OCI-M1 (cell line): ENCODE measurements around the gene PLA2G4A.

Experiments used
- DNase-seq: peaks from one replicate; lab custom pipeline; 2025; lab: John Stamatoyannopoulos, UW

PLA2G4A gene

DNA sequence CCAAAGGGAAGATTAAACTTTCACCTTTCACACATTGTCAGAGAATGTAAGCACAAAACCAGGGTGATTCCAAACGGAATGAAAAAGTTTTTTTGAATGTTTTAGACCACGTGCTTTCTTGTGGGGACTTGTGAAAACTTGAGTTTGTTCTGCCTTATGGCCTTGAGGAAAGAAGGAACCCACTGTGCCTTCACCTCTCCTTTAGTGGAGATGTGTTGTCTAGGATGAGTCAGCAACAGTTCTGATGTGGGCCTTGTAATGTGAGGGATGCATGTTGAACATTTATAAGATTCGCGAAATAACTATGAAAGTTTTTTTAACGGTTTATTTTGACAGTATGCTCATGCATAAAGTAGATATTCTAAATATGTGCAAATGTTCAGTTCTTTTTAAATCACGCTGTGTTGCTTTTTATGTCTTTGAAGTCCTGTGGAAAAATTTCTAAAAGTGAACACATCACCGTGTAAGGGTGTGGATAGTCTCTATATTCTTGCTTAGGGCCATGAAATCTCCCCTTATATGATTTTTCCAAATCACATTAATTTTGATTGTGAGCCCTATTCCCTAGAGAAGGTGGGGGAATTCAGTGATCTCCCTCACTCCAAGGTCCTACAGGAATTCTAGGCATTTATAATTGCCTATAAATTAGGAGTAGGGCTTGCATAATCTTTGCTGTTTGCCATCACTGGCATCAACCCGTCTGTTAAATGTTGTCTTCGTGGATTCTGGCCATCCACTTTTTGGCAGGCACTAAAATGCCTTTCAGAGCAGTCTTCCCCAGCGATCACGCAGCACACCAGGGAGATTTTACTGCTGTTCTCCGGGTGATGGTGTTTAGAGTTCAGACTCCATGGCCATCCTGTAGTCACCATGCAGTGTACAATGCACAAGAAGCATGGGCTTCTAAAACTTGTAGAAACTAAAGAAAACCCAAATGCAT, 47.4 kb downstream of the PLA2G4A start:
- peak; percentile 60 for DNase-seq

DNA sequence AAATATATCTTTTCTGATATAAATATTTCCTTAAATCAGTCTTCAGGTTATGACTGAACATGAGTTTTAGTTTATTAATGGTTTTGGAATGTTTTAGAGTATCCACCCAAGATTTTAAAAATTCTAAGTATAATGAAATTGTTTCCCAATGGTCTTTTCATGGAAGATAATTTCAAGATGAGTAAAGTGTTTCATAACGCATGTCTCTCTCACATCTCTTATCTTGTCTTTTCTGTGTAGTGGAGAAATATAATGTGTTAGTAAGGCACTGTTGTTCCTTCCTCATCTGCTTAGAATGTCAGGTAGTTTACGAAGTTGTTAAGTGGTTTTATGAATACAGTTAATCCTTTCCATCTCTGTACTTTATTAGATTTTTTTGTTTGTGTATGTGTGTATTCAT, 49.6 kb downstream of the PLA2G4A start:
- peak; percentile 40 for DNase-seq

DNA sequence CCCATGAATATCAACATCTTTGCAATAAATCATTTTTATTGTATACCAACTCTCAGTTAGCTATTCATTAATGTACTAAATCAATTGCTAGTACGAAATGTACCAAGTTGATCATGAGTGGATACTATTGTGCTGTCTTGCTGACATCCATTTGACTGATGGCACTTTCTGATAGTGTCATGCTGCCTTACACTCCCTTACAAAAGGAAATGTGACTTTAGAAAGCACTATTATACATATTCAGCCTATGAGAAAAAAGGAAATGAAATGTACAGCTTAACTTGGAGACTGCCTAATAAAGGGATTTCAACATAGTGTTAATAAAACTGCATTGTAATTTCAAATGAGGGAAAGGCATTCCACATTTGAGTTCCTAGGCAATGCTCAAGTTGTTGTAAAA, 52.2 kb downstream of the PLA2G4A start:
- no peak for DNase-seq

DNA sequence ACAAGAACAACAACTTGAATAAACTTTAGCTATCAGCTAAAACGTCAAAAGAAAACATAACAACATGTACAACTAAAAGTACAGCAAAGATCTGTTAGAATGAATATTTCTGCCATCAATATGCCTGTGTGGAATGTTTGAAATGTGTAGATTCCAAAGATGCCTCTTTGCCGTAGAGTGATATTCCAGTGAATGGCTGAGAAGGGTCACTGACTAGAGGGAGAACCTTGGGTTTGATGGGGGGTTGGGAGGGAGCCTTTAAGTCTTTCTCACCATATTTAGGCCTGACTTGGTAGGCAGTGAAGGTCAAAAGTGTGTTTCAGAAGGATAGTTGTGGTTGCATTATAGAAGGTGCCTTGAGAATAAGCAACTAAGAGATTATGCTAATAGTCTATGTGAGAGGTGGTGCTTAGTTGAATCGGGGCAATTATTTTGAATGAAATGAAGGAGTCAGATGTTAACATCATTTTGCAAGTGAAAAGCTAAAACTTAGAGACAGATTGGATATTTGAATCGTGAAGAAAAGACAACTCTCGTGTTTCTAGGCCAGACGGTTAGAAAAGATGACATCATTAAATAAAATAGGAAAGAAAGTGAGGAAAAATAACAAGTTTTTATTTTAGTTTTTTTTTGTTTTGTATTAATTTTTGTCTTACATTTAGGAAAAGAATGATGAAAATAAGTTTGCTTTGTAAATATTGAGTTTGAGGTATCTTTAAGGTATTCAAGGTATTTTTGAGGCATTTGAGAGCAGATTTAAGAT, 53.8 kb downstream of the PLA2G4A start:
- DNase-seq: no peak

DNA sequence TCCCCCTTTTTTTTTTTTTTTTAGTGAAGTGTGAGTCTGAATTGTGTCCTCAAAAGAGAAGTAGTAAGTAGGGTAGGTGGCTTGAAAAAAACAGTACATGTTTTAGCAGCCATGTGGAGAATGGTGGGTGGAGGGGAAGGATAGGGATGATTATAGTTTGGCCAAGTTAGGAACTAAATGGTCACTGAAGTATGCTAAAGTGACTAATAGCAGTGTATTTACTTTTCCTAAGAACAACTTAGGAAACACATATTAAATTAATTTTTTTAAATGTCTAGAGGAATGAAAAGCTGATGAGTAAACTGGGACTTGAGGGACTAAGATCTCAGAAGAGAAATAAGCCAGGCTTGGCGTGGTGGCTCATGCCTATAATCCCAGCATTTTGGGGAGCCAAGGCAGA, 55.5 kb downstream of the PLA2G4A start:
- DNase-seq: no peak

DNA sequence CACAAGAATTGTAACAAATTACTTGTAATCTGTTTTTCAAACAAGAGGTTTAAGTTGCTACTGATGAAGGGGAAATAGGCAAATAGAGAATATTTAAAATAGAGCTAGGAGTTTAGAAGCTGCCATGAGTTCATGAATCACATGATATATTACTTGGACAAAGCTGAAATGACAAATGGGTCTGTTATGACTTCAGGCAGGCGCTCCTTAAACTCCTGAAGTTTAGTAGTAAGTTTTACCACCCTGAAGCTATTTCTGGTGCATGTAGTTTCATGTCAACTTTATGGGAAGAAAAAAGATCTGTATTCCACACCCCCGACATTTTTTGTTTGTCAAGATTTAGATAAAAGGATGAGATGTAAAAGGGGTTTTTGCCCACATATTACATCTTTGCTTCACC, 58.5 kb downstream of the PLA2G4A start:
- DNase-seq: no peak

DNA sequence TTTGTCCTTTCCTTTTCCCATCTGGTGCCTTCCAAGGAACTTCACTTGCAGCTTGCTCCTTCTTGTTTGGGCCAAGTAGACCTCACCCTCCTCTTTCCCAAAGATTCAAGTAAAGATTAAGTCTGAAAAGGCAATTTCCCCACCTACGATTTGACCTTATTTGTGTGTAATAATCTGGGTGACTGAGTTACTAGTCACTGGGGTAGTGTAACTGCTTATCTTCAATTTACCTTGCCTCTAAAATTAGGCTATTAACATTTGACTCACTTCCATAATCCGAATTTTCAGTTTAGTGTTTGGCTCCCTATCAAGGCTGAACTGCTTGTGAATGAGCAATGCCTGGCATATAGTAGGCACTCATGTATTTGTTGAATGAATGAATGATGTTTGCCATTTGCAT, 59.6 kb downstream of the PLA2G4A start:
- DNase-seq: no peak

DNA sequence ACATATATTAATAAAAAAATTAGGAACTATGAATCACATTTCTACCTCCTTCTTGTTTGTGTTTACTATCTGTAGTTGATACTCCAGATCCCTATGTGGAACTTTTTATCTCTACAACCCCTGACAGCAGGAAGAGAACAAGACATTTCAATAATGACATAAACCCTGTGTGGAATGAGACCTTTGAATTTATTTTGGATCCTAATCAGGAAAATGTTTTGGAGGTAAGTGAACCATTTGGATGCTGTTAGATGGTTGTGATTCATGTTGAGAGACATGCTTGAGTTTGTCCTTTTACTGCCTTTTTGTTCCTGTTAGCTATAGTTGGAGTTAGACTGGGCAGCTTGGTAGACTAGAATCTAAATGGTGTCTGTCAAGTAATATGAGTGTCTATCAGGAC, 64.2 kb downstream of the PLA2G4A start:
- DNase-seq: no peak

DNA sequence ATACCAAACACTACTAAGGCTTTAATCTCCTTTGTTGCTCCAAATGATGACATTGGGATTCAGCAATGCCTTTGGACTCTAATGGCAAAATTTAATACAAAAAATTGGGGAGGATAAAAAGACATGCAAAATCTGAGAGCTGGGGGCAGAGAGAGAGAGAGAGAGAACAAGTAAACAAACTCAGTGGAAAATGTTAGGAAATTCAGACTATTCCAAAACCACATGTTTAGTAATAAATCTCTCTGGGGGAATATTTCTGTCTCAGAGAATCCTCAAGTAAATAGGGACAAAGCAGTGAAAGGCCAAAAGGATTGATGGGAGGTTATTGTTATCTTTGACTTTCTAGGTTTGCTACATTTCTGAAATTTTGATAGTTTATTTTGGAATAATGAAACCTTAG, 65.7 kb downstream of the PLA2G4A start:
- no peak for DNase-seq

DNA sequence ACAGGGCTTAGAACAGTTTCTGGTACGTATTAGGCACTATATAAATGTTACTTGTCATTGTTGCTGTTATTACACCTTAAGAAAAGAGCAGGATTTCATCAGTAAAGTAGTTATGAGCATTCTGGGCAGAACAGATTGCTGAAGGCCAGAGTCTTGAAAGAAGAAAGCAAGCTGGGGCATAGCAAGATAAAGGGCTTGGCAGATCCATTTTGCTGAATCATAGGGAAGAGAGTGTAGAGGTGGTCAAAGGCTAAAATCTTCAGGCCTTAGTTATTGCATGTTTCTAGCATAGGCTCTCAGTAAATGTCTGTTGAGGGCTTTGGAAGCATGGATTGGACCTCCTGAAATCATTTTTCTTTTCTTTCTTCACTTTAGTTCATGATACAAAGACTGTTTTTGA, 67.5 kb downstream of the PLA2G4A start:
- DNase-seq: peak; percentile 88

DNA sequence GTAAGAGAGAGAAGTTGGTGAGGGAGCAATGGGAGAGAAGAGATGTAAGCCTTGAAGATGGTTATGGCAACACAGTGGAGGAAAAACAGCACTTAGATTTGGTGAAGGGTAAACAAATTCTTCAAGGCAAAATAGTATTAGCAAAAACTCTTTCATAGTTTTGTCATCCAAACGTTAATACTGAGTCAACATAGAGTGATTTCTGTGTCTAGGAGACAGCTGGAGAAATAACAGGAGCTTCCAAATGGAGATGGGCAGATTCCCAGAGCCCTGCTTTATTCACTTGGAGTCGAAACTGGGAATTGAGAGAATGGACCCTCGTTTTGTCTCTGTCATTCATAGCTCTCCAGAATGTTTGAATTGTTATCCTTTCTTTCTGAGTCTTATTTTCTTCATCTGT, 68.3 kb downstream of the PLA2G4A start:
- no peak for DNase-seq

DNA sequence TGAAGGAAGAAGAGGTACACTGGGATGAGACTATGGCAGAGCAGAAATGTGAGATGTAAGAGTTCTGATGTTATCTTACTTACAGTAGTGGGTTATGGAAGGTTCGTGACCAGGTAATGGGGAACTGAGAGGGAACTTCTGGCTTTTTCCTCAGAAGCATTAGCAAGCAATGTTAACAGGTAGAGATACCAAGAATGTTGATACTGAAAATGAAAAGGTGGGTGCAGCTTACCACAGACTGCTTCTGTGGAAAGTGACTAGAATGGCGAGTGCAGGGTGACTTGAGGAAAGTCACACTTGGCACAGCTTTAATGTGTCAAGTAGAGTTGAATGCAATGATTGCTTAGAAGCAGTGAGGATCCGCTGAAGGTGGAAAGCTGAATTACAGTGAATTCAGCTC, 70.8 kb downstream of the PLA2G4A start:
- DNase-seq: no peak

DNA sequence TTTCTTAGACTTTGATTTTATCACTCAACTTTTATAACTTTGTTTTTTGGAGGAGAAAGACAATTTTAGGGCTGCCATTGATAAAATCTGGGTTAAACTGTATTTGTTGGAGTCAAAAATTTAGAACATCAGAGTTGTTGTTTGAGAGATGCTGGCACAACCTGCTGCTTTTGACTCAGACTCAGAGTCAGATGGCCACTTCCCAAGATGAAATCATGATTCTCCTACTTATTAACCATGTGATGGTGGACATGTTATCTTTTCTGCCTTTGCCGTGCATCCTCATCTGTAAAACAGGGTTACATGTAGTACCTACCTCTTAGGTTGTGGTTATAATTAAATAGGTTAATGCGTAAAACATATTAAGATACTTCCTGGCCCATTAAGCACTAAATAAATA, 71.2 kb downstream of the PLA2G4A start:
- no peak for DNase-seq

DNA sequence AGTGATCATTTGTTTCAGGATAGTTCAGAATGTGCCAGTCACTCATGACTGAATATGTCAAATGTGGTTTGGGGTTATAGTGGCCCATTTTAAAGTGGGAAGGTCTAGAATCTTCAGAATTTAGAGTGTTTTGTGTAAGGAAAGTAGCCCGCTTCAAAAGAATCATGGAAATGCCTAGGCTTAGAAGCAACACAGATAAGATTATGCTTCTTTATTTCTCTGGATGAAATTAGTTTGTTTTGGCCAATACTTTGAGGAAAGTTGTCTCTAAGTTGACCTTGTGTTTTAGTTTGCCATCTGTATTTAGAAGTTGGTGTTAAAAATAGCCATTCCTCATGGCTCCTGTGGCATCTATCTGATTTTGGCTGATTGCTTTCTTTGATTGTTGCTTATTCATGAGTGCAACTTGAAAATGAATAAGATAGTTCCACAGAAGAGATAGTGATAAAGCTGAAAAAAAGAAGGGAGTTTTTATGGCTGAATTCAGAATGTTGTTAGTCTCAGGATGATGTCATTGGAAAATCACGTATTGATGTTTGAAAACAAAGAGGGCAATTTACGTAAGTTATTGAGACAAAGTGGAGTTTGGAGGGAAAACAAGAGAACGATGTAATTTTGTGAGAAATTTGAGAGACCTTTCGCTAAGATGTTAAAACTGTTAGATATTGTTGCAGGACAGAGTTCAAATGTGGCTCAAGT, 71.9 kb downstream of the PLA2G4A start:
- DNase-seq: no peak

DNA sequence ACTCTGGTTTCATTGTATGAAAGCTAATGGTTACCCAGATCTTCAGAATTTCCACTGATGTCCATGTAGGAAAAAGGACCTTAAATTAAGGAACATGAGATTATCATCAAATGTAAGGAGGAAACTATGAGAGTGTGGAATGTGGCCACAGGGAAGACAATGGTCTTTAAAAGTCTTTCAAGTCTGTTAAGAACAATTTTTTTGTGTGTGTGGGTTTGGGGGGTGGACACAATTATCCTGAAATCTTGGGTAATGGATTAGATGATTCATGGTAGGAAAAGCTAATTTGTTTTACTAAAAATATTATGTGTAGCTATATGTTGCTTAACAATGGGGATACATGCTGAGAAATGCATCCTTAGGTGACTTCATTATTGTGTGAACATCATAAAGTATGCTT, 72.9 kb downstream of the PLA2G4A start:
- no peak for DNase-seq

DNA sequence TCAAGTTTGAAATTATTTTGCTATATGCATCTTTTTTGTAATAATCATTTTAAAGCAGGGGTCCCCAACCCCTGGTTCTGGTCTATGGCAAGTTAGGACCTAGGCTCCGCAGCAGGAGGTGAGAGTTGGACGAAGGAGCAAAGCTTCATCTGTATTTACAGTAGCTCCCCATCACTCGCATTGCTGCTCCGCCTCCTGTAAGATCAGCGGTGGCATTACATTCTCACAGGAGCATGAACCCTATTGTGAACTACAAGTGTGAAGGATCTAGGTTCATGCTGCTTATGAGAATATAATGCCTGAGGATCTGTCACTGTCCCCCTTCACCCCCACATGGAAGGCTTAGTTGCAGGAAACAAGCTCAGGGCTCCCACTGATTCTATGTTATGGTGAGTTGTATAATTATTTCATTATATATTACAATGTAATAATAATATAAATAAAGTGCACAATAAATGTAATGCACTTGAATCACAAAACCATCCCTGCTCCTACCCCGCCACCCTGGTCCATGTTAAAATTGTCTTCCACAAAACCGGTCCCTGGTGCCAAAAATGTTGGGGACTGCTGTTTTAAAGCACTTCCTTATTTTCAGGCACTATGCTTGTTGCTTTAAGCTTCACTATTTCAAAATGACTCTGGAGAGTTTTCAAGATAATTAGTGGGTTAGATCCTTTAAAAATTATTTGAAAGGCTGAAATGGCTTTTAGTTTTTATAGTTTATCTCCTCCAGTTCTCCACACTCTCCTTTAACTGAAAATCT, 74.8 kb downstream of the PLA2G4A start:
- DNase-seq: peak; percentile 28

DNA sequence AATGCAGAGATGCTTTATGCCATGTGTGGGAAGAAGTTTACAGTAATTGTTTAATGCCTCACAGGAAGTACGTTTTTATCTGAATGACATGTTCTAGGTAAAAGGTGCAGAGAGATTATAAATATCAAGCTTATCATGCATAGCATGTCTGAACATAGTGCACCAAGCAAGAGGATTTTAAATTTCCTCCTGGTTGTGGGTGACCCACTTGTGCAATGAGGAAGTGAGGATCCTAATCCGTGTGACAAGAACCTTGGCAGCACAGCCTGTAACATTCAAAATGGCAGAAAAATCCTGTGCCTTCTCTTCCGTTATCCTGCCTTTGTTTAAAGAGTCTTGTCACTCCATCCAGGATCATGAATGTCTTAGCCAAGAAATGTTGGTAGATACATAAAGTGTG, 75.6 kb downstream of the PLA2G4A start:
- peak; percentile 48 for DNase-seq

DNA sequence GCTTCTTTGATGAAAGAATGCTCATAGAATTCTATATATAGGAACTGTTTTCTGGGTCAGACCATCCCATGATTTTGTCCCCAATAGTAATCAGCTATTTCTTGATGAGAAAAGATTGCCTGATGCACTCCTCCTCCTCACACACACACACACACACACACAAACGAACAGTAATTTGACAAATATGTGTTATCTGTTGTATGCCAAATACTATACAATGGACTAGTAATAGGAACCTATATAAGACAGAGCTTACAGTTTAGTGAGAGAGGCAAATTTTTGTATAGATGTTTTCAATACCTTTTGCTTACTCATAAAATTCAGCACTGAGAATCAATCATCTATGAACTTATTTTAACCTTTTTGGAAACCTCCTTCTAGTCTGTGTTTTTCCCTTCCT, 76.8 kb downstream of the PLA2G4A start:
- no peak for DNase-seq

DNA sequence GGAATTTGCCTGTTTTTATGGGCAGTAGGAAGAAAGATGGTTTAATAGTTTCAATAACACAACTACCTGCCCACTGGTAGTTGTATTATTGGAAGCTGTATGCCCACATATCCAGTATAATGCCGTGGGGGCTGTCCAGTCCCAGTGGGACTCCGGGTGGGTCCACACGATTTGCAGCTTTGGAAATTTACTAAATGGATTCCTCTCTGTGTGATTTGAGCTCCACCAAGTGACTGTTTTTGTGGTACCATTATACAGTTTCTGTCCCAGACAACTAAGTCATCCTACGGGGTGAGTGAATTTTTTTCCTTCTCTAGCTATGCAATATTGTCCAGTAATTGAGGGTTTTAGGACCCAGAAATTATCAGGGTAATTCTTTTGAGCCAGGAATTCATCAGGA, 86.8 kb downstream of the PLA2G4A start:
- DNase-seq: no peak

DNA sequence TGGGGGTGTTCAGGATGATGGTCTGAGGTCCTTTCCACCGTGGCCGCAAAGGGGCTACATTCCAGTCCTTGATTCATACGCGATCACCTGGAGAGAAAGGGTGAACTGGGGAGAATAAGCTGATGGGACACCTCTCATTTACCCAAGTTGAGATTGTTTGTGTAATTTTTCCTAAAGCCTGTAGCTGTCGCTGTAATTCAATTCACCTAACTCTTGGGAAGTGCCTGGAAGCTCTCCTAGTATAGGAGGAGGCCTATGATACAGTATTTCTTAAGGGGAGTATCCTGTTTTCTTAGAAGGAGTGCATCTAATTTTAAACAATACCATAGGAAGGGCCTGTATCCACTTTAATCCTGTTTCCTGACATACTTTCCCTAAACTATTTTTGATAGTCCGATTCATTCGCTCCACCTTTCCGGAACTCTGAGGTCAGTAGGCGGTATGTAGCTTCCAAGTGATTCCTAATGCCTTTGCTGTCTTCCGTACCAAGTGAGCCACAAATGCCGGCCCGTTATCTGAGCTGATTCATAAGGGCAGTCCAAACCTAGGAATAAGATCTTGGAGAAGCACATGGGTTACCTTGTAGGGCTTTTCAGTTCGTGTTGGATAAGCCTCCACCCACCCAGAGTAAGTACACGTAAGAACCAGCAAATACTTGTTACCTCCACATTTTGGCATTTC, 88.5 kb downstream of the PLA2G4A start:
- DNase-seq: peak; percentile 19

DNA sequence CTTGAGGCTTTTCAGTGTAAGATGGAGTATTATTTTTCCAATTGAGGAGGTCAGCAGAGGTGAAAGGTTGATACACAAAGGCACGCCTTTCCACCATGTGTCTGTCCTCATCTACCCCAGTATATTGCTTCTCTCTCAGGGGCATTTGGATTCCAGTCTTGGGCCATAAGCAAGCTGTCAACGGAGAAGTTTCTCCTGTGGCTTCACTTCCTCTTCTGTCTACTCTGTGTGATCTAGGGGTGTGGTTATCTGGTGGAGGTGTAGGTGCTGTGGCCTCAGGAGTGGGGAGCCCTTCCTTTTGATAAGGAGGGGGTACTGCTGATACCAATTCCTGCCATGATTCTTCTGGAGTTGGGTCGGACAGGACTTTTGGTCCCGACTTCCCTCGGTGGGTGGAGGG, 92.6 kb downstream of the PLA2G4A start:
- peak; percentile 81 for DNase-seq
